GM20000 (cell line): ENCODE data around the gene SNAPC4.

Experiments used
- DNase-seq: peaks from one replicate; pipeline ENCODE4 v3.0.0; 2012; ENCODE audit warnings: low spot score
- CTCF ChIP-seq: IDR thresholded peaks from 2 replicates; pipeline ENCODE4 v1.5.1; 2012; ENCODE audit warnings: mild to moderate bottlenecking, control low read depth; ENCODE audit errors: extremely low read depth, missing control alignments

Gene SNAPC4

DNA sequence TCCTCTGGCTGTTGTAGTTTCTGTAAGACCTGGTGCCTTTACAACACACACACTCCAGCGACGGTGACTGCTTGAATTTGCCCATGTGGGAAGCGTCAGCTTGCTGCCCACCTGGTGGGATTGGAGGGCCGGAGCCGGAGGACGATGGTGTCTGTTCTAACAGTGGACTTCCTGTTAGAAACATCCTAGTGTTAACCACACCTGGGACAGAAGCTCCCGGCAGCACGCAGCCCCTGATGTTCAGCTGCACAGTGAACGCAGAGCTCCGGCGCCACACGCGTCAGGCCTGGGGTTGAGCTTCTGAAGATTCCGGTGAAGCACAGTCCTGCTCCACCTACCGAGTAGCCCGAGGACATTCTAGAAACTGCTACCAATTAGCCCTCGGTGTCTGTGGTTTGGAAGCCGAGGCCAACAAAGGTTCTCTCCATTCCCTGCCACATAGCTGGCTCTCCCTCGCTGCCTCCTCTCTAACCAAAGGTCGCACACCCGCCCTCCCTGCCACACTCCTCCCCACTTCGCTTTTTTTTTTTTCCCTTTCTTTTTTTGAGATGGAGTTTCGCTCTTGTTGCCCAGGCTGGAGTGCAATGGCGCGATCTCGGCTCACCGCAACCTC, 24.9 kb upstream of the SNAPC4 start:
- TF ChIP-seq CTCF, result no peak
- no peak for DNase-seq

- DNase-seq, result no peak
- no peak for TF ChIP-seq CTCF
Measured at GRCh38 chr9:136423432-136424146, 23.6 kb upstream of the SNAPC4 start.

GRCh38 chr9:136422876-136423275, 22.9 kb upstream of the SNAPC4 start:
- no peak for TF ChIP-seq CTCF
- no peak for DNase-seq

DNA sequence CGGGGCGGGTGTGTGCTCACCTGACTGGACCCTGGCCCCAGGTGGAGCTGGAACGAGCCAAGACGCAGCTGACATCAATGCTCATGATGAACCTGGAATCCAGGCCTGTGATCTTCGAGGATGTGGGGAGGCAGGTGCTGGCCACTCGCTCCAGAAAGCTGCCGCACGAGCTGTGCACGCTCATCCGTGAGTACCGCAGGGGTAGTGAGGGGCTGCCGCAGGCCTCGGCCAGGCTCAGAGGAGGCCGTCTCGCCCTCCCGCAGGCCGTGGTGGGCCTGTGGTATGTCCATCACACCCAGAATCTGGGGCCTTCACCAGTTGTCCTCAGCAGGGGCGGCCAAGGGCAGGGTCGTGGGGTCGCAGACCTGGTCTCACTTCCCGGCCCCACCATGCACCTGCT, 21.8 kb upstream of the SNAPC4 start:
- no peak for DNase-seq
- no peak for TF ChIP-seq CTCF

DNA sequence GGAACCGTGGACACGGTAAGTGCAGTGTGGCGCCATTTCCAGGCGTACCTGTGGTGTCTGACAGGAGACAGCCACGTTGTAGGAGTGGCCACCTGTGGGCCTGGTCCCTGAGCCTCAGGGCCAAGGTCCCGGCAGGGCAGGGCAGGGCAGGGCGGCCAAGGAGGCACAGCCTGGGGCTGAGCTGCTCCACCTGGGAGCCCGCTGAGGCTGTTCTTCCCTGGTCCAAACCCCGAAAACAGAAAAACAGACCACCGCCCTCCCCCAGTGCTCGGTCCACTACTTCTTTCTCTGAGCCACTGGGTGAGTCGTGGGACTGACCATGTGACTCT, 19.1 kb upstream of the SNAPC4 start:
- TF ChIP-seq CTCF, result no peak
- no peak for DNase-seq

DNA sequence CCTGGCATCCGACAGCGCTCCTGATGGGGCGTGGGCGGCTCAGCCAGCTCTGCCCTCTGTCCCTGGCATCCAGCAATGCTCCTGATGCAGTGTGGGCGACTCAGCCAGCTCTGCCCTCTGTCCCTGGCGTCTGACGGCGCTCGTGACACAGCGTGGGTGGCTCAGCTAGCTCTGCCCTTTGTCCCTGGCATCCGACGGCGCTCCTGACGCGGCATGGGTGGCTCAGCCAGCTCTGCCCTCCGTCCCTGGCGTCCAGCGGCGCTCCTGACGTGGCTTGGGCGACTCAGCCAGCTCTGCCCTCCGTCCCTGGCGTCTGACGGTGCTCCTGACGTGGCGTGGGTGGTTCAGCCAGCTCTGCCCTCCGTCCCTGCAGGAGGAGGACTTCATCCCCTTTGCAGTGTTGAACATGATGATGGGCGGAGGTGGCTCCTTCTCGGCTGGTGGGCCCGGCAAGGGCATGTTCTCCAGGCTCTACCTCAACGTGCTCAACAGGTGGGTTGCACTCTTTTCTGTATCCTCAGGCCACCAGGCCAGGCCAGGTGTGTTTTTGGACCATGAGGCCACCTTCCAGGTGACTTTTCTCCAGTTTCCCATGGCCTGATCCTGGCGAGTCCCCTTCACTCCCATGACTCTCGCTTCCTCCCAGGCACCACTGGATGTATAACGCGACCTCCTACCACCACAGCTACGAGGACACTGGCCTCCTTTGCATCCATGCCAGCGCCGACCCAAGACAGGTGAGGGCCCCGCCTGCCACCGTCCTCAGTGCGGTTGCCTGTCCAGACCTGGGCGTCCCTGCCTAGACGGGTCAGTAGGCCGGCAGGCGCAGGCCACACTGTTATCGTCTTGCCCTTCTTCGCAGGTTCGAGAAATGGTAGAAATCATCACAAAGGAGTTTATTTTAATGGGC, 18.5 kb upstream of the SNAPC4 start:
- DNase-seq, result no peak
- no peak for TF ChIP-seq CTCF

GRCh38 chr9:136416914-136417313, 16.9 kb upstream of the SNAPC4 start:
- TF ChIP-seq CTCF, result no peak
- DNase-seq, result no peak
